DND-41 (cell line): ENCODE results near the gene FAM53A.

Experiments used
- ATAC-seq: fragments of 200-7000 bp; cut with Tn5 transposase; 3 replicates; pipeline ENCODE4 v1.9.1; 2021; ENCODE audit warnings: low read depth; ENCODE audit not compliant: insufficient read depth
- DNase-seq: peaks from one replicate; pipeline ENCODE4 v3.0.0-alpha.2; 2020
- H2AFZ ChIP-seq: 2 replicates; pipeline ENCODE4 v1.6.0; 2012; ENCODE audit warnings: low read depth, low read length
- H3K27ac ChIP-seq: 2 replicates; pipeline ENCODE4 v1.5.1; 2012; ENCODE audit warnings: low read length, inconsistent platforms
- H3K27me3 ChIP-seq: fragments of 200-600 bp; sonication (generic); 2 replicates; pipeline ENCODE4 v1.6.0; 2012; ENCODE audit warnings: low read length, mild to moderate bottlenecking, inconsistent platforms; ENCODE audit not compliant: insufficient read depth, poor library complexity
- H3K36me3 ChIP-seq: 2 replicates; pipeline ENCODE4 v1.5.1; 2012; ENCODE audit warnings: low read length, inconsistent platforms; ENCODE audit not compliant: insufficient read depth
- H3K4me1 ChIP-seq: 2 replicates; pipeline ENCODE4 v1.5.1; 2012; ENCODE audit warnings: mild to moderate bottlenecking, low read length; ENCODE audit not compliant: insufficient read depth
- H3K4me2 ChIP-seq: 2 replicates; pipeline ENCODE4 v1.6.0; 2012; ENCODE audit warnings: mild to moderate bottlenecking, moderate library complexity, low read length, inconsistent platforms; ENCODE audit not compliant: insufficient read depth
- H3K4me3 ChIP-seq, 2 experiments: fragments of 200-600 bp in 1 of 2; shearing (Covaris generic) in 1 of 2; 2 replicates each; pipeline ENCODE4 v1.5.1; 2012 to 2016; ENCODE audit warnings: inconsistent platforms in 2 of 2, low read length in 2 of 2, mild to moderate bottlenecking in 2 of 2, low read depth in 1 of 2, moderate library complexity in 1 of 2
- H3K79me2 ChIP-seq: 2 replicates; pipeline ENCODE4 v1.6.0; 2012; ENCODE audit warnings: low read length, inconsistent platforms; ENCODE audit not compliant: insufficient read depth
- H3K9ac ChIP-seq: 2 replicates; pipeline ENCODE4 v1.6.0; 2012; ENCODE audit warnings: low read depth, mild to moderate bottlenecking, inconsistent platforms, low read length, moderate library complexity
- H3K9me3 ChIP-seq: 2 replicates; pipeline ENCODE4 v1.5.1; 2012; ENCODE audit warnings: low read length, moderate library complexity, mild to moderate bottlenecking, inconsistent platforms; ENCODE audit not compliant: insufficient read depth, severe bottlenecking
- H4K20me1 ChIP-seq: 2 replicates; pipeline ENCODE4 v1.6.0; 2012; ENCODE audit warnings: low read length; ENCODE audit not compliant: insufficient read depth
- EZH2 ChIP-seq: IDR thresholded peaks from 3 replicates; pipeline ENCODE4 v1.6.1; 2012; ENCODE audit warnings: borderline replicate concordance, low read depth, mild to moderate bottlenecking, moderate library complexity, low read length, inconsistent platforms; ENCODE audit not compliant: severe bottlenecking
- TF ChIP-seq, protein P1 (sequence below): IDR thresholded peaks from 2 replicates; pipeline ENCODE4 v1.5.1; 2012; ENCODE audit warnings: borderline replicate concordance, low read length, moderate library complexity, mild to moderate bottlenecking; ENCODE audit not compliant: poor library complexity, severe bottlenecking; ENCODE audit errors: extremely low read depth

The FAM53A gene

DNA sequence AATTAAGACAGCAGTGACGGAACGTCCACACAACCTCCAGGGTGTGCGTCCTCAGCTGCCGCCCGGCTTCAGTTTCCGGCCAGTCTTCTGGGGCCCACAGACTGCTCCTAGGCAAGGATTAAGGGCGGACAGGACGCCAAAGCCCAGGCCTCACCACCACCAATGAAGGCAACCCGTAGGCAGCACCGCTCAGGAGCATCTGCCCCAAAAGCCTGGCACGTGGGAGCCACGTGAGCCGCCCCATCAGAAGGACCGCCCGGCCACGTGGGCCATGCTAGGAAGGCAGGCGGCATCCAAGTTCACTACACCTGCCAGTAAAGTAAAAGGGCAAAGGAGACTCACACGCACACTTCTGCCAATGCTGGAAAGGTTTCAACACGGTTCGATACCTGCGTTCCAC is 14.3 kb downstream of the FAM53A start:
- ATAC-seq, result no peak
- no peak for DNase-seq
- Histone ChIP-seq H3K9me3 (no peaks in the 10 kb centered on the region), H3K79me2 (no peaks in the 10 kb centered on the region), H3K9ac (no peak overlapping the region), H3K36me3 (no peaks in the 10 kb centered on the region), H3K27ac (no peak overlapping the region), H2AFZ (no peak overlapping the region), H3K4me2 (no peak overlapping the region), H3K27me3 (no peaks in the 10 kb centered on the region), H3K4me3 (no peak overlapping the region), H3K4me1 (no peaks in the 10 kb centered on the region), H4K20me1 (no peaks in the 10 kb centered on the region)
- no peak for TF ChIP-seq EZH2
- TF ChIP-seq, protein P1, sequence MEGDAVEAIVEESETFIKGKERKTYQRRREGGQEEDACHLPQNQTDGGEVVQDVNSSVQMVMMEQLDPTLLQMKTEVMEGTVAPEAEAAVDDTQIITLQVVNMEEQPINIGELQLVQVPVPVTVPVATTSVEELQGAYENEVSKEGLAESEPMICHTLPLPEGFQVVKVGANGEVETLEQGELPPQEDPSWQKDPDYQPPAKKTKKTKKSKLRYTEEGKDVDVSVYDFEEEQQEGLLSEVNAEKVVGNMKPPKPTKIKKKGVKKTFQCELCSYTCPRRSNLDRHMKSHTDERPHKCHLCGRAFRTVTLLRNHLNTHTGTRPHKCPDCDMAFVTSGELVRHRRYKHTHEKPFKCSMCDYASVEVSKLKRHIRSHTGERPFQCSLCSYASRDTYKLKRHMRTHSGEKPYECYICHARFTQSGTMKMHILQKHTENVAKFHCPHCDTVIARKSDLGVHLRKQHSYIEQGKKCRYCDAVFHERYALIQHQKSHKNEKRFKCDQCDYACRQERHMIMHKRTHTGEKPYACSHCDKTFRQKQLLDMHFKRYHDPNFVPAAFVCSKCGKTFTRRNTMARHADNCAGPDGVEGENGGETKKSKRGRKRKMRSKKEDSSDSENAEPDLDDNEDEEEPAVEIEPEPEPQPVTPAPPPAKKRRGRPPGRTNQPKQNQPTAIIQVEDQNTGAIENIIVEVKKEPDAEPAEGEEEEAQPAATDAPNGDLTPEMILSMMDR, result no peak

DNA sequence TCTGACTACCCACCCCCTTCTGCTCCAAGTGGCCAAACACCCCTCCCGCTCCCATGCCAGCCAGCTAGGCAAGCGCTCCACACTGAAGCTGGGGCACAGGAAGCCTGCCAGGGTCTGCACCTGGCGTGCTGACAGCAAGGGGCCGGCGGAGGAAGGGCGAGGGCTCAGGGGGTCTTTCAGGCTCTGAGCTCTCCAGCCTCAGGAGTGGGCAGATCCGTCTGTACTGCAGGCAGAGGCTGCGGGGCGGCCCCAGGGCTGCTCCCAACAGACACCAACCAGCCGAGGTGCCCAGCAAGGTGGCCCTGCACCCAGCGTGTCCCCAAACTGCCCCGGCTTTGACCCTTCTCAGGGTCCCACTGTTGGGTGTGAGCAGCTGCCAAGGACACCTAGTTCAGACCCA is 14.8 kb downstream of the FAM53A start:
- Histone ChIP-seq H3K9ac (no peak overlapping the region), H3K36me3 (no peaks in the 10 kb centered on the region), H3K4me3 (no peak overlapping the region), H3K27me3 (no peaks in the 10 kb centered on the region), H3K9me3 (no peaks in the 10 kb centered on the region), H2AFZ (no peak overlapping the region), H3K27ac (no peak overlapping the region), H3K4me2 (no peak overlapping the region), H3K79me2 (no peaks in the 10 kb centered on the region), H3K4me1 (no peaks in the 10 kb centered on the region), H4K20me1 (no peaks in the 10 kb centered on the region)
- DNase-seq (no peak), ATAC-seq (no peak)
- no peak for TF ChIP-seq EZH2
- TF ChIP-seq, protein P1, result no peak

DNA sequence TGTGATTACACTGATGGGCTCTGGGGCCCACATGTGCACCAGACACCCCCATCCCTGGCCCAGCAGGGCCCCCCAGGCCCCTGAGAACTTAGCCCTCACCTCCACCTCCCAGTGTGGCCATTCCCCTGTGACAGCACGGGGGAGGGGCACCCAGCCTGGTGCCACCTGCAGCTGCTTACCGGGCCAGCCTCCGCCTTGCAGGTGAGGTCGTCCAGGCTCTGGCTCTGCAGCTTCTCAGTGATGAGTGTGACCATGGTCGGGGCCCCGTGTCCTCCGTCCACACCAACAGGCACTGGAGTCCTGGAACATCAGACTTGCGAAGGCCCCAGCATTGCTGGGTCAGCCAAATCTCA is 15.6 kb downstream of the FAM53A start:
- Histone ChIP-seq H3K9ac (no peak overlapping the region), H3K27ac (no peak overlapping the region), H3K79me2 (no peaks in the 10 kb centered on the region), H3K4me3 (no peak overlapping the region), H3K27me3 (no peaks in the 10 kb centered on the region), H3K4me1 (no peaks in the 10 kb centered on the region), H3K4me2 (no peak overlapping the region), H3K9me3 (no peaks in the 10 kb centered on the region), H3K36me3 (no peaks in the 10 kb centered on the region), H2AFZ (no peak overlapping the region), H4K20me1 (no peaks in the 10 kb centered on the region)
- ATAC-seq (no peak), DNase-seq (no peak)
- TF ChIP-seq, protein P1, result no peak

DNA sequence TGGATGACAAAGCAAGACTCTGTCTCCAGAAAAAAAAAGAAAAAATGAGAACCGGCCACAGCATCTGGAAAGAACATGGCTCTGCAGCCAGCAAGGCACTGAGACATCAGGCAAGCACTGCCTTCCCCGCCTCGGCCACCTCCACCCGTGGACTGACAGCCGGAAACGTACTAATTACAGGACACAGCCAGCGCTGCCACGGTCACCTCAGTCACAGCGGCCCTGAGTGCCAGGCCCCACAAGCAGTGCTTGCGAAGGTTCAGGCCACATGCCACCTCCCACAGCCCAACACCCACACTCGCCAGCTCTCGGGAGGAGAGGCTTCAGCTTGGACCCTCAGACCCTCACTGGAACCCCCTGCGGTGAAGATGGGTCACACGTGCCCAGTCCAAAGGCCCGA is 16.8 kb downstream of the FAM53A start:
- H3K4me3 ChIP-seq, result no peak overlapping the region
- no peaks in the 10 kb centered on the region for H3K79me2 ChIP-seq
- H3K4me1 ChIP-seq, result no peaks in the 10 kb centered on the region
- no peaks in the 10 kb centered on the region for H3K27me3 ChIP-seq
- no peaks in the 10 kb centered on the region for H3K36me3 ChIP-seq
- no peaks in the 10 kb centered on the region for H4K20me1 ChIP-seq
- H2AFZ ChIP-seq, result no peak overlapping the region
- H3K27ac ChIP-seq, result no peak overlapping the region
- no peak for DNase-seq
- H3K4me2 ChIP-seq, result no peak overlapping the region
- no peak for ATAC-seq
- no peak overlapping the region for H3K9ac ChIP-seq
- TF ChIP-seq, protein P1, result no peak
- no peak for TF ChIP-seq EZH2
- no peaks in the 10 kb centered on the region for H3K9me3 ChIP-seq
